ENCODE results near the gene HOXA1.

DNA sequence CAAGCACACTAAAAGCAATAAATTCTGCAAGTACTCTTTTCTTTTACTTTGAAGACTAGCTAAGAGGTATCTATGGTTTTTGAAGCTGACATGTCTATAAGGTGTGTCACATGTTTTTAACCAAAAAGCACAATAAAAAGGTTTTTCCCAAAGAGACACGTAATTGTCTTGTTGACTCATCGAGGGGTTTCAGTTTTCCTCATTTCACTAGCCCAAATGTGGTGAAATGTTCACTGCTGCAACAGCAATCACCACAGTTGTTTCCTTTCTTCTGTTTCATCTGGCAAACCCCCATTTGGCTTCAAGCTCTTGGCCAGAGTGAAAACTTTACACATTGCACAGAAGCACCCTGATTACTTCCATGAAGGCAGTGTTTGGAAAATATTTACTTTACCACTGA lies 38.6 kb upstream of the HOXA1 start:
- TF ChIP-seq ZFP3 (CRISPR knock-in tag; IDR thresholded peaks at IDR 0.05) (no peak), TCF4 (CRISPR knock-in tag; IDR thresholded peaks at IDR 0.05; ENCODE audit: borderline replicate concordance) (no peak), ZNF565 (CRISPR knock-in tag; conservative IDR thresholded peaks at IDR 0.05; ENCODE audit: low read depth) (no peak), ZNF70 (CRISPR knock-in tag; IDR thresholded peaks at IDR 0.05) (no peak), ZFP30 (CRISPR knock-in tag; IDR thresholded peaks at IDR 0.05) (no peak), PPARA (CRISPR knock-in tag; IDR thresholded peaks at IDR 0.05; ENCODE audit: borderline replicate concordance) (no peak), ARNTL (CRISPR knock-in tag; IDR thresholded peaks at IDR 0.05; ENCODE audit: borderline replicate concordance, low read depth) (no peak)
- TF ChIP-seq, protein P1, sequence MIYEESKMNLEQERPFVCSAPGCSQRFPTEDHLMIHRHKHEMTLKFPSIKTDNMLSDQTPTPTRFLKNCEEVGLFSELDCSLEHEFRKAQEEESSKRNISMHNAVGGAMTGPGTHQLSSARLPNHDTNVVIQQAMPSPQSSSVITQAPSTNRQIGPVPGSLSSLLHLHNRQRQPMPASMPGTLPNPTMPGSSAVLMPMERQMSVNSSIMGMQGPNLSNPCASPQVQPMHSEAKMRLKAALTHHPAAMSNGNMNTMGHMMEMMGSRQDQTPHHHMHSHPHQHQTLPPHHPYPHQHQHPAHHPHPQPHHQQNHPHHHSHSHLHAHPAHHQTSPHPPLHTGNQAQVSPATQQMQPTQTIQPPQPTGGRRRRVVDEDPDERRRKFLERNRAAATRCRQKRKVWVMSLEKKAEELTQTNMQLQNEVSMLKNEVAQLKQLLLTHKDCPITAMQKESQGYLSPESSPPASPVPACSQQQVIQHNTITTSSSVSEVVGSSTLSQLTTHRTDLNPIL (CRISPR knock-in tag; IDR thresholded peaks at IDR 0.05; ENCODE audit: low read depth) = no peak
- TF ChIP-seq, protein P2, sequence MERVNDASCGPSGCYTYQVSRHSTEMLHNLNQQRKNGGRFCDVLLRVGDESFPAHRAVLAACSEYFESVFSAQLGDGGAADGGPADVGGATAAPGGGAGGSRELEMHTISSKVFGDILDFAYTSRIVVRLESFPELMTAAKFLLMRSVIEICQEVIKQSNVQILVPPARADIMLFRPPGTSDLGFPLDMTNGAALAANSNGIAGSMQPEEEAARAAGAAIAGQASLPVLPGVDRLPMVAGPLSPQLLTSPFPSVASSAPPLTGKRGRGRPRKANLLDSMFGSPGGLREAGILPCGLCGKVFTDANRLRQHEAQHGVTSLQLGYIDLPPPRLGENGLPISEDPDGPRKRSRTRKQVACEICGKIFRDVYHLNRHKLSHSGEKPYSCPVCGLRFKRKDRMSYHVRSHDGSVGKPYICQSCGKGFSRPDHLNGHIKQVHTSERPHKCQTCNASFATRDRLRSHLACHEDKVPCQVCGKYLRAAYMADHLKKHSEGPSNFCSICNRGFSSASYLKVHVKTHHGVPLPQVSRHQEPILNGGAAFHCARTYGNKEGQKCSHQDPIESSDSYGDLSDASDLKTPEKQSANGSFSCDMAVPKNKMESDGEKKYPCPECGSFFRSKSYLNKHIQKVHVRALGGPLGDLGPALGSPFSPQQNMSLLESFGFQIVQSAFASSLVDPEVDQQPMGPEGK (CRISPR knock-in tag; IDR thresholded peaks at IDR 0.05; ENCODE audit: borderline replicate concordance) = no peak
